Measurements from ENCODE around the gene BRD3OS.

DNA sequence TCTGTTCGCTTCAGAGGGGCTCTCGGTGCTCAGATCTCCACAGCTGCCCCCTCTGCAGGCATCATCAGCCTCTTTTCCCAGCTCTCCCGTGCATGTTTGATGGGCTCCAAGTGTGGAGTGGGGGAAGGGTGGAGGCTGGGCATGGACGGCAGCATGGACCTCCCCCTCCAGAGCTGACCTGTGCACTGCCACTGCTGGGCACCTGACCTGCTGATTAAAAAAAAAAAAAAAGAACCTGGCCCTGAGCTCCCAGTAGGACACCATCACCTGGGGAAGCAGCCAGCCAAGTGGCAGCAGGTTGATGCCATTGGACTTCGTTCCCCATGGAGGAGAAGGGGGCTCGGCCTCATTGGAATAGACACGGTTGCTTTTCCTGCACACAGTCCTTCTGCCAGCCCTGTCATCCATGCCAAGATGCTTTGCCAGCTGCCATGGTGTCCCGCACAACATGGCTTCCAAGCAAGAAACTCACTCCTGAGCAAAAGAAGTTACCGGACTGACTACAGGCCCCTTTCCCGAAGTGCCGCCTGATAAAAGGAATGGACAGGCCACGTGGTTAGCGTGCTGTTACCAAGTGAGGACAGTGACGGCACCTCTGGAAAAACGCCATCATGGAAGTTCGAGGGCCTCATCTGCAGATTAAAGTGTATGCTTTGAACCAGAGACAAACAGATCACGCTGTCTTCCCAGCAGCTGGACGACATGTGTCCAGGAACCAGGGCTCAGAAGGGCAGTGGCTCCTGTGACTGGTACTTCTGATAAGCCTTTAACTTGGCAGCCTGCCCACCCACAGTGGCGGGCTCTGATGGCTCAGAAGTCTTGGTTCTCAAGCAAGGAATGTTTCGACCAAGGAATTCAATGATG, 14.7 kb upstream of the BRD3OS start:
- TF ChIP-seq, protein P1, sequence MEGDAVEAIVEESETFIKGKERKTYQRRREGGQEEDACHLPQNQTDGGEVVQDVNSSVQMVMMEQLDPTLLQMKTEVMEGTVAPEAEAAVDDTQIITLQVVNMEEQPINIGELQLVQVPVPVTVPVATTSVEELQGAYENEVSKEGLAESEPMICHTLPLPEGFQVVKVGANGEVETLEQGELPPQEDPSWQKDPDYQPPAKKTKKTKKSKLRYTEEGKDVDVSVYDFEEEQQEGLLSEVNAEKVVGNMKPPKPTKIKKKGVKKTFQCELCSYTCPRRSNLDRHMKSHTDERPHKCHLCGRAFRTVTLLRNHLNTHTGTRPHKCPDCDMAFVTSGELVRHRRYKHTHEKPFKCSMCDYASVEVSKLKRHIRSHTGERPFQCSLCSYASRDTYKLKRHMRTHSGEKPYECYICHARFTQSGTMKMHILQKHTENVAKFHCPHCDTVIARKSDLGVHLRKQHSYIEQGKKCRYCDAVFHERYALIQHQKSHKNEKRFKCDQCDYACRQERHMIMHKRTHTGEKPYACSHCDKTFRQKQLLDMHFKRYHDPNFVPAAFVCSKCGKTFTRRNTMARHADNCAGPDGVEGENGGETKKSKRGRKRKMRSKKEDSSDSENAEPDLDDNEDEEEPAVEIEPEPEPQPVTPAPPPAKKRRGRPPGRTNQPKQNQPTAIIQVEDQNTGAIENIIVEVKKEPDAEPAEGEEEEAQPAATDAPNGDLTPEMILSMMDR (conservative IDR thresholded peaks at IDR 0.05; ENCODE audit: low read depth, low read length): no peak
- TF ChIP-seq POLR2A (IDR thresholded peaks at IDR 0.05; ENCODE audit: low read depth, low read length): no peak
